Smooth muscle cell (in vitro differentiated cells): ENCODE results near the gene AOPEP. TPM values are rescaled to one million over a fixed set of nuclear protein-coding genes. Genes with fewer than 3 reads are reported as not detected.

ENCODE experiments used
- DNase-seq: peaks from one replicate; lab custom pipeline; 2025; ENCODE audit not compliant: unreplicated experiment; lab: John Stamatoyannopoulos, UW
- H2AFZ ChIP-seq: fragments of 200-600 bp; sonication (generic); 2 replicates; pipeline ENCODE4 v1.6.0; 2016; ENCODE audit warnings: antibody characterized with exemption, low read depth, mild to moderate bottlenecking
- H3F3A ChIP-seq: fragments of 200-600 bp; sonication (generic); 2 replicates; pipeline ENCODE4 v1.6.0; 2017; ENCODE audit warnings: antibody characterized with exemption, low read depth
- H3K27ac ChIP-seq: fragments of 200-600 bp; sonication (generic); 2 replicates; pipeline ENCODE4 v1.5.1; 2016; ENCODE audit warnings: low read depth, mild to moderate bottlenecking
- H3K27me3 ChIP-seq: fragments of 200-600 bp; sonication (generic); 2 replicates; pipeline ENCODE4 v1.6.1; 2016; ENCODE audit warnings: low read depth, mild to moderate bottlenecking
- H3K36me3 ChIP-seq: fragments of 200-600 bp; sonication (generic); 2 replicates; pipeline ENCODE4 v1.5.1; 2016; ENCODE audit warnings: low read depth
- H3K4me1 ChIP-seq: fragments of 200-600 bp; sonication (generic); 2 replicates; pipeline ENCODE4 v1.5.1; 2016; ENCODE audit warnings: low read depth
- H3K4me2 ChIP-seq: fragments of 200-600 bp; sonication (generic); 2 replicates; pipeline ENCODE4 v1.6.0; 2016; ENCODE audit warnings: mild to moderate bottlenecking
- H3K4me3 ChIP-seq: fragments of 200-600 bp; sonication (generic); 2 replicates; pipeline ENCODE4 v1.5.1; 2016; ENCODE audit warnings: mild to moderate bottlenecking
- H3K79me2 ChIP-seq: fragments of 200-600 bp; sonication (generic); 2 replicates; pipeline ENCODE4 v1.6.0; 2016; ENCODE audit warnings: low read depth, mild to moderate bottlenecking
- H3K9ac ChIP-seq: fragments of 200-600 bp; sonication (generic); 2 replicates; pipeline ENCODE4 v1.6.0; 2016; ENCODE audit warnings: low read depth
- H3K9me3 ChIP-seq: fragments of 200-600 bp; sonication (generic); replicated peaks from 2 replicates; pipeline ENCODE4 v1.5.1; 2016; ENCODE audit warnings: low read depth
- H4K20me1 ChIP-seq: fragments of 200-600 bp; sonication (generic); 2 replicates; pipeline ENCODE4 v1.6.0; 2016; ENCODE audit warnings: low read depth
- CTCF ChIP-seq: fragments of 200-600 bp; sonication (generic); IDR thresholded peaks from 2 replicates; pipeline ENCODE4 v1.5.1; 2017; ENCODE audit warnings: borderline replicate concordance, mild to moderate bottlenecking, antibody characterized with exemption; ENCODE audit not compliant: insufficient read depth, poor library complexity, severe bottlenecking
- WGBS: methylation state at CpG from one replicate; pipeline ENCODE4 v1.1.7; 2016; ENCODE audit warnings: low lambda C conversion rate; 5-methylcytosine and 5-hydroxymethylcytosine counted together
- polyA plus RNA-seq: library from polyadenylated mRNA; unstranded; fragments of >200 nt; fragmentation: Nextera tagmentation; extraction: Ambion mirVana; gene quantifications from 2 replicates; pipeline ENCODE4 v1.2.1, GENCODE V29; 2016
- total RNA-seq: library from RNA; depleted of rRNA; stranded (reverse); fragments of >200 nt; gene quantifications from 2 replicates; pipeline ENCODE4 v1.2.3, GENCODE V29; 2014

Gene AOPEP
- total and polyA plus RNA-seq, 2 experiments from 2014 or later, result 52.7 to 94.9 TPM

GRCh38 chr9:95012035-95012708, 285.7 kb downstream of the AOPEP start:
- peak overlapping the region; percentile 0 for H3K4me3 ChIP-seq
- H3K4me2 ChIP-seq, result no peak overlapping the region
- no peaks in the 10 kb centered on the region for H3K27me3 ChIP-seq
- 76% methylated on average over 7 of the region's 7 CpGs for WGBS
- H3K4me1 ChIP-seq, result no peaks in the 10 kb centered on the region
- no peak for DNase-seq
- peak overlapping the region; percentile 97 for H3K27ac ChIP-seq
- H4K20me1 ChIP-seq, result no peaks in the 10 kb centered on the region
- no peak for TF ChIP-seq CTCF
- peaks cover 99% of the 10 kb centered on the region for H3K79me2 ChIP-seq
- H3K36me3 ChIP-seq, result no peaks in the 10 kb centered on the region
- H3K9ac ChIP-seq, result no peak overlapping the region
- no peak overlapping the region for H2AFZ ChIP-seq
- H3K9me3 ChIP-seq, result no peaks in the 10 kb centered on the region
- peaks cover 38% of the 10 kb centered on the region for H3F3A ChIP-seq

- H3K36me3 ChIP-seq, result no peaks in the 10 kb centered on the region
Observed at GRCh38 chr9:95012902-95013301, 286.4 kb downstream of the AOPEP start.

GRCh38 chr9:95014917-95015316, 288.4 kb downstream of the AOPEP start:
- peaks cover 51% of the 10 kb centered on the region for H3F3A ChIP-seq
- DNase-seq, result no peak
- WGBS, result 65% methylated on average over 2 of the region's 2 CpGs
- peaks cover 15% of the 10 kb centered on the region for H3K4me1 ChIP-seq
- no peaks in the 10 kb centered on the region for H3K9me3 ChIP-seq
- no peak overlapping the region for H3K4me2 ChIP-seq
- H3K27me3 ChIP-seq, result no peaks in the 10 kb centered on the region
- no peaks in the 10 kb centered on the region for H3K36me3 ChIP-seq
- H2AFZ ChIP-seq, result no peak overlapping the region
- H3K27ac ChIP-seq, result peak overlapping the region; percentile 97
- peaks cover 10% of the 10 kb centered on the region for H4K20me1 ChIP-seq
- H3K4me3 ChIP-seq, result no peak overlapping the region
- H3K9ac ChIP-seq, result no peak overlapping the region
- no peak for TF ChIP-seq CTCF
- H3K79me2 ChIP-seq, result peaks cover 82% of the 10 kb centered on the region

More at GRCh38 chr9:95012902-95013301, 286.4 kb downstream of the AOPEP start:
- H3K4me2 ChIP-seq, result no peak overlapping the region
- H3K9me3 ChIP-seq, result no peaks in the 10 kb centered on the region
- peaks cover 94% of the 10 kb centered on the region for H3K79me2 ChIP-seq
- no peak overlapping the region for H3K9ac ChIP-seq
- 85% methylated on average over 3 of the region's 3 CpGs for WGBS
- peak overlapping the region; percentile 97 for H3K27ac ChIP-seq
- H3K4me3 ChIP-seq, result no peak overlapping the region
- DNase-seq, result no peak
- H3F3A ChIP-seq, result peaks cover 41% of the 10 kb centered on the region
- H3K4me1 ChIP-seq, result peaks cover 1% of the 10 kb centered on the region
- H3K27me3 ChIP-seq, result no peaks in the 10 kb centered on the region
- TF ChIP-seq CTCF, result no peak
- H4K20me1 ChIP-seq, result no peaks in the 10 kb centered on the region
- no peak overlapping the region for H2AFZ ChIP-seq

DNA sequence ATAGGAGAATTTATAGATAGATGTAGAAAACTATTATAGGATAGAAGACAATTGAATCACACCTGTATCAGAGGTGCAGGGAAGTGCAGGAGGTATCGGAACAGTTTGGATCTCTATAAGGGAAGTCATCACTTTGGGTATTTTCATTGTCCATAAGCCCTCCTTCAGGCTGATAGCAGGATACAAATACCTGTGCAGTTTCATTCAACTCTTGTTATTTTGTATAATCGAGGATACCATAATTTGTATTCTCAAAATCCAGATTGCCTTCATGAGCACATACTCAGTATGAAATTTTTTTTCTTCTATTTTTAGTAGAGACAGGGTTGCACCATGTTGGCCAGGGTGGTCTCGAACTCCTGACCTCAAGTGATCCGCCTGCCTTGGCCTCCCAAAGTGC, 289.1 kb downstream of the AOPEP start:
- H3K79me2 ChIP-seq, result peaks cover 82% of the 10 kb centered on the region
- no peak for DNase-seq
- no peaks in the 10 kb centered on the region for H3K36me3 ChIP-seq
- TF ChIP-seq CTCF, result no peak
- peaks cover 55% of the 10 kb centered on the region for H3F3A ChIP-seq
- over 99% methylated on average over 4 of the region's 4 CpGs for WGBS
- no peaks in the 10 kb centered on the region for H3K9me3 ChIP-seq
- H4K20me1 ChIP-seq, result peaks cover 10% of the 10 kb centered on the region
- H2AFZ ChIP-seq, result no peak overlapping the region
- no peaks in the 10 kb centered on the region for H3K27me3 ChIP-seq
- H3K4me3 ChIP-seq, result no peak overlapping the region
- no peak overlapping the region for H3K9ac ChIP-seq
- H3K4me1 ChIP-seq, result peaks cover 15% of the 10 kb centered on the region
- H3K27ac ChIP-seq, result peak overlapping the region; percentile 97
- H3K4me2 ChIP-seq, result no peak overlapping the region
